Umbilical cord (tissue), 2 donors: ENCODE measurements around the gene PIGQ. TPM values are rescaled to one million over a fixed set of nuclear protein-coding genes. Genes with fewer than 3 reads are reported as not detected.
A peak's percentile ranks its signal among the peaks of the same experiment; 100 is the strongest.

Experiments used
- DNase-seq: peaks from one replicate; pipeline ENCODE4 v3.0.0-alpha.2; 2015; ENCODE audit warnings: low spot score
- total RNA-seq: library from RNA; depleted of rRNA; stranded (reverse); fragments of >200 nt; gene quantifications from one replicate; pipeline ENCODE4 v1.2.3, GENCODE V29; 2014; ENCODE audit warnings: low replicate concordance; ENCODE audit not compliant: insufficient read depth

The PIGQ gene
- total RNA-seq = 18.5 TPM

DNA sequence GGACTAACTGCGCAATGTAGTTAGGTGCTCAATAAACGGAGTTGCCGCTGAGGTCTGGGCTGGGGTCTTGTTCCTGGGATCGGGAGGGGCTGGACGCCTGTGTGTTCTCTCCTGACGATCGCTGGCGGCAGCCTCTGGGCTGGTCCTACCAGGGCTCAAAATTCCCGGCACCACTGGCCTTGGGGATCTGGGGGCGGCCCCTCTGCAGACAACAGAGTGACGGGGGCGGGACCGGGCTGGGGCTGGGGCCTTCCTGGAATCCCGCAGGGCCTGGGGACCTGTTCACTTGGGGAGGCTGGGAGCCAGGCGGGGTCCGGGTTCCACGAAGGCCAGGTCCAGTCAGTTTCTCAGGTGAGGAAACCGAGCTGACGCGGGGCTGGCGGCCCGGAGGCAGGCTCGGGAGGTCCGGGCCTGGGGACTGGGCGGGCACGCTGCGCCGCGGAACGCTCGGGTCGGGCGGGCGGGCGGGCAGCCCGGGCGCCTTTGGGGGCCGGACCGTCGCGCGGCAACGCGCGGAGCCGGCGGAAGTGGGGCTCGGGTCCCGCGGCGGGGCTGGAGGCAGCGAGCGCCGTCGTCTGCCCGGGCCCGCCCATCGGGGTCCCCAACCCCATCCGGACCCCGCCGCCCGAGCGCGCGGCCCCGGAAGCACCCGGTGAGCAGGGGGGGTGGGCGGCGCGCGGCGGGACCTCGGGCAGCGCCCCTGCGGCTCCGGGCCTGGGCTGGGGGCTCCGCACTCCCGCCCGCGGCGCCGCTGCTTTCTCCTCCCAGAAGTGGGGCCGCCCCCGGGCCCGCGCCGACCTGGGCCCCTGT lies at the start of gene PIGQ:
PIGQ (plus strand) TSS at position 524 of the 810 bp plus-strand sequence. CDS start 4,107 bp downstream, outside the sequence.
- DNase-seq = peak; percentile 81

DNA sequence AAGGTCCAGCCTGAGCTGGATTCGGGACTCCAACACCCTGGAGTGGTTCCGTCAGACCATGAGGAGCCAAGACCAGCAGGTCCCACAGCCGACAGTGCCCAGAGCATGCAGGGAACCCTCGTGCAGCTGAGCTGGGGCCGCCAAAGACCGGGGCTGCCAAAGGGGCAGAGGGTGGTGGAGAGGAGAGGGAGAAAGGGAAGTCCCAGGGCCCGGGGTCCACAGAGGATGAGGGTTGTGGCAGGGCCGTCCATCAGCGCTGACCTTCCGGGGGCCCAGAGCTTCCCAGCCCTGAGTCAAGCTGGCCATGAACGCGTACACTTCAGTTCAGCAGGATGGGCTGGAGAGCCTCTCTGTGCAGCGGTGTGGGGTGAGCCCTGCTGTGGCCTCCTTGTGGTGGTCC lies 48.9 kb upstream of the PIGQ start:
- no peak for DNase-seq

DNA sequence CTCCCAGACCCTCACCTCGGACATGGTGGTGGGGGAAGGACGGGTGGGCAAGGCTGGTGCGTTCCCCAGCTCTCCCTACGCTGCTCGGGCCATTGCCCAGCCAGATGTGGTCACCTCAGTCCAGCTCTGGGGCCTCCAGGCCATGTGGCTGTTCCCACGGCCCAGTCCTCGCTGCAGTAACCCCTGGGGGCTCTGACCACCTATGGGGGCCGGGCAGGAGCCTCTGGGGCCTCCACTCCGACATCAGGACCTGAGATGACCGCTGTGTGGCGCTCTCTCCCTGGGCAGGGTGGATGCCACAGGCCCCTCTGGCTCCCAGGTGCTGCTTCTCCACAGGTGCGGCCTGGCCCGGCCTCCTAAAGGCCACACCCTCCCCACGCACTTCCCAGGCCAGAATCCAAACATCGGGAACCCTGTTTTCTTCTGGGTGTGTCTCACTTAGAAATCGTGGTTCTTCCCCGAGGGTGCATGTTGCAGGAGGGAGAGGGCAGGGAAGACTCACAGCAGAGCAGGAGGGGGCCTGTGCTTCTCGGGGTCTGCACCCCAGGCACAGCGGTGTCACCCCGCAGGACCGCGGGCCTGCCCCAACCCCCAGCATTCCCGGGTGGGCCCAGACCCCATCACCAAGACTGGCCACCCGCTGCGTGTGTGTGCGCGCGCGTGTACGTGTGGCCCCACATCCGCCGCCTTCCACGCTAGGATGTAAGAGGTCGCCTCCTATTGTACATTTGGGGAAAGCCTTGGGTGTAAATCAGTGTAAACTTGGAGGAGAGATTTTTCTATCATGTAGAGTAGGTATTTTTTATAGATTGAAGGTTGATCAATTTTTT lies 48.2 kb upstream of the PIGQ start:
- DNase-seq = no peak

DNA sequence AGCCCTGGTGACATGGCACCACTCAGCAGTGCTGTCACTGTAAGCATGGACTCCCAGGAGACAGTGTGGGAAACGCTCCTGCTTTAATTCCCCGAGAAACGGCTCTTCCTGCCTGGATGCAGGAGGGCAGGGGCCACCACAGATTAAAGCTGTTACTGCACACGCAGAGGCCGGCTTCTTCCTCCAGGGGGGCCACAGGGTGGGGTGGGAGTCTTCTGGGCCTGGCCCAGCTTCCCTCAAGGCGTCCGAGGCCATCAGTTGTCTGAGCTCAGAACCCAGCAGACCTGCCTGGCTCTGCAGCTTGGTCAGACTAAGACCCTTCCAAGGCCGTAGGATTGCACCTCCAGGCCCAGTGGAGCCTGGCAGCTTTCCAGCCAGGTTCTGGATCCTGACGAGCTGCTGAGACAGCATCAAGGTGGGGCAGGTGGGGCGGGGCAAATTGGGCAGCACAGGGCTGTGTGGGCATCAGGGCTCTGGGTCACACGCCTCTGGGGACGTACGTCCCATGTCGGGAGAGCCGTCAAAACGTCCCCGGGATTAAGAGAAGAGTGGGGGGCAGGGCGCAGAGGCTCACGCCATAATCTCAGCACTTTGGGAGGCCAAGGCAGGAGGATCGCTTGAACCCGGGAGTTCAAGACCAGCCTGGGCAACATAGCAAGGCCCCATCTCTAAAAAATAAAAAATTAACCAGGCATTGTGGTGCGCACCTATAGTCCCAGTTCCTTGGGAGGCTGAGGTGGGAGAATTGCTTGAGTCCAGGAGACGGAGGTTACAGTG lies 47.3 kb upstream of the PIGQ start:
- no peak for DNase-seq

DNA sequence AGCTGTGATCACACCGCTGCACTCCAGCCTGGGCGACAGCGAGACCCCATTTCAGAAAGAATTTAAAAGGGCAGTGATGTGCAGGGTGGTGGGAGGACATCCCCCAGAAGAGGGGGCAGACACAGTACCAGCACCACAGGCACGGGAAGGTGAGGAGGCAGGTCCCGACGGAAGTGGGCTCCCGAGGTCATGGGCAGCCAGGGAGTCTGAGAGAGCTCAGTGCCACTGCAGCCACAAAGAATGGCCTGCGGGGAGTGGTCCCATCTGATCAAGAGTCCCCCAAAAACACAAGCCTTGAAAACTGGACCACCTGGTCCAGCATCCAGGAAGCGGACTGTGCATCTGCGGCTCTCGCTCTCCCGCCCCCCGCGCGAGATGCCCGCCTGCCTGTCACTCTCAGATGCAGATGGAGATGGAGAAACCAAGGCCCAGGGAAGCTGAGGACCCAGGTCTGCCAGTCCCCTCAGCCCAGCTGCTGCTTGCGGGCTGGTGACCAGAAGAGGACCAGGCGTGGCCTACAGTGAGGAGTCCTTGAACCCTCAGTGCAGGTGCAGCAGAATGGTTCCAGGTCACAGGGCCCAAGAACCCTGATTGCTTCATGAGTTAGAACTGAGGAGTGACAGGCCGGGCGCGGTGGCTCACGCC lies 46.5 kb upstream of the PIGQ start:
- no peak for DNase-seq

DNA sequence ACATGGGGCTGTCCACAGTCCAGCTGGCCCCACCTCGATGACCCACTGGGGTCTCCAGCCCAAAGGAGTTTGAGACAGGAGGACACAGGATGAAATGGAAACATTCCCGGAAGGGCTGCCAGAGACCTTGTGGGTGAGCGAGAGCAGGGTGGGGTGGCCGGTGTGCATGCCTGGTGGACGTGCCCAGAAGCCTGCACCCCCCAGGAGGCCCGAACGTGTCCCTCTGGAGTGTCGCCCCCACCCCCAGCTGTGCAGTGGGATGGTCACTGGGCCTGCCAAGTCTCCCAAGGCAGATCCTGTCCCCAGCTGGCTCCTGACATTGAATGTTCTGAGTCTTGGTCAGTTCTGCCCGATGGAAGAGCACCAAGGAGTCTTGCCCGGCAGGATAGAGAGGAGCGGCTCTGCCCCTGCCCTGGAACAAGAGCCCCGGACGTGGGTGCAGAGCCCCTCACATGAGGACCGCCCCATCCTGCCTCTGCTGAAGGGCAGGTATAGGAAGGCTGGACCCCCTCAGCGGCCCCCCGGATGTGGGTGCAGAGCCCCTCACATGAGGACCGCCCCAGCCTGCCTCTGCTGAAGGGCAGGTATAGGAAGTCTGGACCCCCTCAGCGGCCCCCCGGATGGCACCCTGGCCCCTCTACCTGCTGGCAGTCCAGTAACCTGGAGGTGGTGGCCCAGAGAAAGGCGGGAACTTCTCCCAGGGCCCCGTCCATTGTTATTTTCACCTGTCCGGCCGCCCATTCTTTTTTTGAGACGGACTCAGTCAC lies 45.3 kb upstream of the PIGQ start:
- no peak for DNase-seq

DNA sequence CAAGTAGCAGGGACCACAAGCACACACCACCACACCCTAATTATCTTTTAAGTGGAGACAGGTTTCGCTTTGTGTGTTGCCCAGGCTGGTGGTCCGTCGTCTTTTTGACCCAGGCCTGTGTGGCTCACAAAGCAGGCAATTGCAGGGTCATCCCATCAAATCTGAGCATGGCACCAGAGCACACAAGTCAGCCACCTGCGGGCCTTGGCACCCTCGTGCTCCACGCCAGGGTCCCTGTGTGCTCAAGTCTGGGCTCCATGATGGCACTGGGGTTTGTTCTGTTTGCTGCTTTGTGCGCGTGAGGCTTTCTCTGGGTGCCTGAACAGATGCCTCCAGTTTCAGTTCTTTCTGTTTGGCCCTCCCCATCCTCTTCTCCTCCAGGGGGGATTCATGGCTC lies 44.6 kb upstream of the PIGQ start:
- DNase-seq = no peak

DNA sequence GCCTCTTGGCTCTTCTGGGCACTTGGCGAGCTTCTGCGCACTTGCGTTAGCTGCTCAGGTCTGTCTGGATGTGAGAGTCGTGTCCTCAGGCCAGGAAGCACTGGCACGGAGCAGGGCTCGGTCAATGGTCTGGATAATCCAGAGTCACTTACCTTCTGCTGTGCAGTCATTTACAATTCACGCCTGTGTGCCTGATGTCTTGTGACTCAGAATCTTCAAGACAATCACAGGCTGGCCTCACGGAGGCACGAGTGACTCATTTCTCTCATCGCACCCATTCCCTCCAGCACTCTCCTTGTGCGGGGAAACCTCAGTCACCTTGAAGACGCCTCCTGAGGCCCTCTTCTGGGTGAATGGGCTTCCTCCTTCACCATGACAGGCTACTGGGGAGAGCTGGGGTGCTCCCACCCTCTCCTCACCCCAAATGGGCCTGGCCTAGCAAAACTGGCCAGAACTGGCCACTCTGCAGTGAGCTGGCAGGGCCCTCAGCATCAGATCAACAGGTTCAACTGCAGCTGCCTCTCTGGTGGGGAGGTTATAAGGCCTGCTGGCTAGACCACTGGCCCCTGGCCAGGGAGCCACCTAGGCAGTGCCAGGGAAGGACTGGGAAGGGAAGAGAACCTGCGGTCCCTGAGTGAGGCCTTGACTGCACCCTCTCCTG lies 44.1 kb upstream of the PIGQ start:
- DNase-seq = peak; percentile 36

DNA sequence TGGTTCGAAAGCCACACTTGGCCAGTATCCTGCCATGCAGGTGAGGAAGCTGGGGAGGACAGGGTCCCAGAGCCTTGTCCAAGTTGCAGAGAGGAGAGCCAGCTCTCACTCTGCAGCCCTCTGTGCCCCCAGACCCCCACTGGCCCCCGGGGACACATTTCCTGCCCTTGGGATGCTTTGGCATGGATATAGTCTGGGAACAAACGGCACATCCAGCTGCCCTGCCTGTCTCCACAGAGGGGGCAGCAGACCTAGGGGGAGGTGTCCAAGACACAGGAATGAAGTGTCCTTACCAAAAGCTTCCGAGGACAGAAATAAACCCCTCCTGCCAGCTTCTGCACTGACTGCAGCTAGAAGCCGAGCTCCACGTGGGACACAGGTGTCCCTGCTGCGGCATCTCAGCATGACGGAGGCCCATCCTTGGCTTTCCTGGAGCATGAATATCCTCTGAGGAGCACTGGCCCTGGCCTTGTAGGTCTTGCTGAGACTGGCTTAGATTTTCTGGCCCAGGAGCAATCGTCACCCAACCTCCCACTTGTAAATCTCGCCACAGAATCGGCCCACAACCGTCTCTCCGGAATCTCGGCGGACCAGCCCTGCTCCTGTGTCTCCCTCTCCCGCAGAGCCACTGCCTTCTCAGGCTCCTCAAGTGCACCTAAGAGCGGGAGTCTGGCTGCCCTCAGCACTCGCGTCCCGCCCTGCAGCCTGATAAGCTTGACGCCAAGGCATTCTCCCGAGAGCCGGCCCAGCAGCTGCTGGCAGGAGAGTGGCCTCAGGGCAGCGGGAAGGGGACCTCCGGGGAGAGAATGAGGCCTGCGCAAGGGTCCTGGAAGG lies 43.4 kb upstream of the PIGQ start:
- peak; percentile 69 for DNase-seq

DNA sequence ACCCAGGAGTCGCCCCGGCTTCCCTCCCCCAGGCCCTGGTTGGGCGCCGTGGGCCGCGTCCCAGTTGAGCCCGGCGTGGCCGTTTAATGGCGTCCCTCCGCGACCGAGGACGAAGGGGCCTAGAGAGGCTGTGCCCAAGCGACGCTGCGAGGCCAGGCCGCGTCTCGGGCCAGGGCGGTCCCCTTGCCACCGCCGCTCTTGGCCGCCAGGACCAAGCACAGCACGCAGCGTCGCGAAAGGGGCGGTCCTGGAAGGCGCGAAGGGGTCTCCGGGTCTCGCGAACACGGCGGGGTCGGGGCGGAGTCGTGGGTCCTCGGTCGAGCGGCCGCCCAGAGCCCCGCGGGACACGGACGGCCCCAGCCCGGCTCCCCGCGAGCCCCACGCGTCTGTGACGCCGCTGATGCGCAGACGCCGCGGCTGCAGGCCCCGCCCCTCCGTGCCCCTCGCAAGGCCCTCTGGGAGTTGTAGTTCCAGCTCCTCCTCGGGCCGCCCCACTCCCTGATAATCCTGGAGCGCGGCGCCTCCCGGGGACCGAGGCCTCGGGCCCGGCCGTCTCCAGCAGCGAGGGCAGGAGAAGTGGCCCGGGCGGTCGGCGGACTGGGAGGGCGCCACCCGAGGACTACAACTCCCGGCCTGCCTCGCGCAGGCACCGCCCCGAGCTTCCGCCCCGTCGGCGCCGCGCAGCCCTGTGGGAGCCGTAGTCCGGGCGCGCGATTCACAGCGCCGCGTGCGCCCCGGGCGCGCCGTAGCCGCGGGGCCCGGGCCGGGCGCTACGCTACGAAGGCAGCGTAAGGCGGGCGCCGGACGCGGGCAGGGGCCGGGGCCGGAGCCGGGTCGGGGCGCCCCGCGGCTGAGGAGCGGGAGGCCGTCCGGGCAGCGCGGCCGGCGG lies 42.5 kb upstream of the PIGQ start, which contains the start of gene CAPN15:
CAPN15 (plus strand) TSS at position 698 of the 889 bp plus-strand sequence. CDS start 19,127 bp downstream, outside the sequence.
- DNase-seq = peak; percentile 92

DNA sequence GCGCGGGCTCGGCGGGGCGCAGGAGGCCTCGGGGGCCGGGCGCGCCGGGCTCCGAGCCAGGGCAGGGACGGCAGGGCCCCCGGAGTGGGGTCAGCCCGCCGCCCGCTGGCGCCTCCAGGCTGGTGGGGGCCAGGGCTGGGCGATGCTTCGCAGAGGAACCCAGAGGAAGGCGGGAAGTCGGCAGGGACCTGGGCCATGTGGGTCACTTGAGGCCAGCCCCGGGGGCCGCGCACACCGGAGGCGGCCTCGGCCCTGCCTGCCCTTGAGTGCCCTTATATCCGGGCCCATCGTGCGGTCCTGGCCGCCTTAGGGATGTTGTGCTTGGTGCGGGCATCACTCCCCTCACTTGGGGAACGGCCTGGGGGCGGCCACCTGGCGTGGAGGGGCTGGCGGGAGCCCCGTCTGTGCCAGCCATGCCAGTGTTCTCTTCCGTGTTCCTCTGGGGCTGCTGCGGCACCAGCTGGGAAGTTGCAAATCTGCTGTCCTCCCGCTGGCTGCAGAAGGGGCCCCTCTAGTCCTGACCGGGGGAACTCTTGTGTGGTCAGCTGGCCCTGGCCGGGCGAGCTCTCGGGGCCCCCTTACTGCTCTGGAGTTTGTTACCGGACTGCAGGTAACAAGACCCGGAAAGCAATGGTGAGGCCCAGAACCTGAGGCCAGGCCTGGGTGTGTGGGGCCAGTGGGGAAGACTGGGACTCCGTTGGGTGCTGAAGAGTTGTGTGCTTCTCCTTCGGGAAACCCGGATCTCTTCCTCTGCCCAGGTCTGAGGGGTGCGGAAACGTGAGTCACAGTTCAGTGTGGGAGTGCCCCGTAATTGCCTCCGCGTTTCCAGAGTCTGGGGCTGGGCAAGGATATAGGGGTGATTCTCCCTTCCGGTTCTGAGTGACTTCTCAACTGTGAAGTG lies 41.4 kb upstream of the PIGQ start:
- peak; percentile 30 for DNase-seq

DNA sequence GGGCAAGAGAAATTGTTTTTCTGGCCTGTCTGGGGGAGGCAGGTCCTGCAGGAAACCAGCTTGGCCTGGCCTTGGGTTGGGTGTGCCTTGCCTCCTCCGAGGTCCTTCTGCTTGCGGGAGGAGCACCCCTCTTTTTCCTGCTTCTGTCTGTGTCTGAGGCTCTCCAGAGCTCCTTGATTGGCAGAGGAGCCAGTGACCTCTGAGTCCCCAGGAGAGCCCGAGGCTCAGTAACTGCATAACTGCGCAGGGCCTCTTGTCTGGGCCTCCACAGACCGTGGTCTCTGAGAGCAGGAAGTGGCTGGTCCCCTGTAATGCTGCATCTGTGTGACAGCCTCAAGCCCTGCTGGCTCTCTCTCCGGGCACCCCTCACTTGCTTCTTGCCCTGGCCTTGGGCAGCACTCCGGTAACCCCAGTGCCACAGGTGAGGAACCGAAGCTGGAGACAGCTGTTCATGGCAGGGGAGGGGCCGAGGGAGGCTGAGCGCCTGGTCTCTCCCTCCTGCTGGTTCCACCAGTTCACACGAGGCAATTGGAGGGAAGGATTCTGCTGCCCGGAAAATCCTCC lies 40.7 kb upstream of the PIGQ start:
- no peak for DNase-seq

DNA sequence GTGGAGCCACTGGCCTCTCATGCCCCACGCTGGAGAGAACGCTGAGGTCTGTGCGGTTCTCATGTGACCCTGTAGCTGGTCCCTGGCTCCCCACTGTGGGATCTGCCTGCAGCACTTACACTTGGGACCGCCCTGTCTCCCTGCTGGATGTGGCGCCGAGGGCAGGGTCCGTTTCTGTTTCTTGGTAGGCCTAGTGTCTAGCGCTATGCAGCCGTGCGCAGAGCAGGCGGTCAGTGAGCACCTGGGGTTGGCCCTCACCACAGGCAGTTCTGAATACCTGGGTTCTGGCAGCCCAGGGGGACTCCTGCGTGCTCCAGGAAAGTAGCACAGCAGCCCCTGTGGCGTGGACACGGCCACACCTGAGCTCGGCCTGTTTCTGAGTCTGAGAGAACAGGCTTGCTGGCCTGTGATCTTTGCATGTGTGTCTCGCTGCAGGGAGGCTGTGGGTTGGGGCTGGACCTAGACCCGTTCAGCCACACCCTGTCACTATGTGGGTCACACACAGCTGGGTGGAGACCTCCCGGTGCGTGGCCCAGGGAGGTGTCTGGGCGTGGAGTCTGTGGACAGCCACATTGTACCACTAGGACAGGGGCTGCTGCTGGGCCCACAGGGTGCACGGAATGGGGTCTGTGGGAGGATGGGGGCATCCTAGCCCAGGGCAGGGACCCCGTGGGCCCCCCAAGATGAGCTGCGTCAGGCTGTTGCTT lies 39.5 kb upstream of the PIGQ start:
- DNase-seq = no peak

DNA sequence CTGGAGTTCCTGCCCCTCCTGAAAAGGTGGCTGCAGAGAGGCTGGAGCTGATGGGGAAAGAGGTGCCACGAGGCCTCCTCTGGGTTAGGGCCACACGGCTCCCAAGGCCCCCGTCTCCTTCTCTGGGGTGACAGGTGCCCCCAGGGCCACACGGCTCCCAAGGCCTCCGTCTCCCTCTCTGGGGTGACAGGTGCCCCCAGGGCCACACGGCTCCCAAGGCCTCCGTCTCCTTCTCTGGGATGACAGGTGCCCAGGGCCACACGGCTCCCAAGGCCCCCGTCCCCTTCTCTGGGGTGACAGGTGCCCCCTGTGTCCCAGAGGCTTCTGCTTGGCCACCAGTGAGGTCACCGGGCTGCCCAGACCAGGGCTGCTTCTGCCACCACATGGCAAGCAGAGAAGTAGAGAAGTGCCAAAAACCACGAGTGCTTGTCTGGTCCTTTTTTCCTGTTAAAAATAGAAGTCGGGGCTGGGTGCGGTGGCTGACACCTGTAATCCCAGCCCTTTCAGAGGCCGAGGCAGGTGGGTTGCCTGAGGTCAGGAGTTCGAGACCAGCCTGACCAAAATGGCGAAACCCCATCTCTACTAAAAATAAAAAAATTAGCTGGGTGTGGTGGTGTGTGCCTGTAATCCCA lies 38.2 kb upstream of the PIGQ start:
- DNase-seq = no peak

DNA sequence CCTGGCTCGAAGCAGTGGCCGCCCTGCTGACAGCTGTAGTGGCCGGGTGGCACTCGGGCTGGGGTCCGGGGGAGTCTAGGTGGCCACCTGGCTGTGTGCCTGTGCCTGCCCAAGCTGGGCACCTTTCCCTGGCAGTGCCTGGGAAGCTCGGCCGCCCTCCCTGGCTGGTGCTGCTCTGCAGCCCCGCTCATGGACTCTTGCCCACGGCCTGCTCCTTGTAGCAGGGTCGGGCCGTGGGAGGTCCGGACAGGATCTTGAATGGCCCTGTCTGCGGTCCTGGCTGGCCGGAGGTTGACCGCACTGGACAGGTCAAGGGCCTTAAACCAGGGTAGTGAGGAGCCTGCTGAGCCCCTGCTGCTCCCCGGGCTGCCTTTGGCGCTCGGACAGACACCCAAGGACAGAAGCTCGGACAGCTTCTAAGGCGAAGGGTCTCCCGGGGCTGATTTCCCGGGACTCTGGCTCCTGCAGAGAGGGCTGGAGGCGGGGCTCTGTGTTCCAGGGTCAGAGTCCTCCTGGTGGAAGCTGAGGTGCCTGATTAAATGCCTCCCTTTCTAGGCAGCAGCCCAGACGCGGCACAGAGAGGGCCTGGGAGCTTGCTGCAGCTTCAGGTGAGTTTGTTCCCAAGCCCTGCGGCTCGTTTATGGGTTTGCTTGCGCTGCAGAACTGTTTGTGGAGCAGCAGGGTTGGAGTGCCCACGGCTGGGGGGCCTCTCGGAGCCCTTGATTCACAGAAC lies 36.2 kb upstream of the PIGQ start:
- no peak for DNase-seq
